ENCODE results near the gene FBXL17. TPM values are rescaled to one million over a fixed set of nuclear protein-coding genes. Genes with fewer than 3 reads are reported as not detected.
"Not testable (repeated sequence)": the region's sequence is repeated elsewhere in the genome, so short reads cannot be mapped to it uniquely, and the experiment has no call there.

Gene FBXL17
- total RNA-seq, 1 donor from 2014 or later = 24.3 TPM

GRCh38 chr5:108312258-108312657 lies 69.6 kb downstream of the FBXL17 start:
- DNase-seq (ENCODE audit: low spot score) = no peak

GRCh38 chr5:108311682-108312081 lies 70.2 kb downstream of the FBXL17 start:
- no peak for DNase-seq (ENCODE audit: low spot score)

DNA sequence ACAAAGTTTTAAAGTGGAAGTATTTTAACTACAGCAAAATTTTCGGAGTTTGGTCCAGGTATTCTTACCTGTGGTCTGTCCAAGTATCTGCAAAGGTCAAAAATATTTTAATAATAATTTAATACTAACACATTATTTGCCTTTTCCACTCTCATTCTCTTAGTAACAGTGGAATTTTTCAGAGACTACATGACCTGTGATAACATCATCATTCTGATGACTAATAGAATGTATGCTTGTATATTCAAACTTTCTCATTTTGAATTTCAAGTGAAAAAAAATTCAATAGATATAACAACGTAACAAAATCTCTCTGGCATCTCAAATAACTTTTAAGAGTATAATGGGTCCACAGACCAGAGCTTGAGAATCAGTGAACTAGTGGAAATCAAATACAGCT lies 78.3 kb downstream of the FBXL17 start:
- DNase-seq (ENCODE audit: low spot score) = no peak

- no peak for DNase-seq (ENCODE audit: low spot score)
Measured at GRCh38 chr5:108303086-108303485, 78.8 kb downstream of the FBXL17 start.

- DNase-seq (ENCODE audit: low spot score) = no peak
Measured at GRCh38 chr5:108297042-108297601, 84.8 kb downstream of the FBXL17 start.

DNA sequence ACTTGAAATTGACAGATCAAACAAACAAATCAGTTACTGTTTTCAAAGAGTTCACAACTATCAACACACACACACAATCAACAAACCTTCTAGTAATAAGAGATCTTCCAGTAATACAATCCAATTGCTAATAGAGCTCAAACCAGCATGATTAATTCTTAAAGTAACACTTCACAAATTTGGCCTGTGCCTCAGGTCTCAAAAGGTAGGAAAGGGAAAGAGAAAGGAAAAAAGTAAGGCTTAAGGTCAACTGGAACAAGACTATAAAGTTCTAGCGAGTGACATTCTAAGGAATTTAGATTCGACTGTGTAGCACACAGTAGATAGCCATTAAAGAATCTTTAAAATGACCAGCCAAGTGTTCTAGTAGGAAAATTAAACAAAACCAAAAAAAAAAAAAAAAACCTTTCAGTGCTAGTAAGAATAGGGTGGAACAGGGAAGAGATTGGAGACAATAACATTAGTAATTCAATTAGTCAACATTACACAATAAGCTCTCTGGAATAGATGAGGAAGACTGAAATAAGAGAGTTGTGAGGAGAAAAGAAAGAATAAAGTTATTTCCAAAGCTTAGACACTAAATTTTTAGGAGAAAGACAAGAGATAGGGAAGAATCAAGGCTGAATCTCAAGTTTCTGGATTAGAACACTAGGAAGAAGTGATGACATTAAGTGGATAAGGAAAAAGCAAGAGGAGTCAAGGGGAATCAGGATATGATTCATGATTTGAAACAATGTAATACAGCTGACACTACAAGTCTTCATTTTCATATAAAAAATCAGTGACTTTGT lies 86.1 kb downstream of the FBXL17 start:
- DNase-seq (ENCODE audit: low spot score) = no peak

GRCh38 chr5:108280960-108281569 lies 100.8 kb downstream of the FBXL17 start:
- no peak for DNase-seq (ENCODE audit: low spot score)

GRCh38 chr5:108280248-108280647 lies 101.7 kb downstream of the FBXL17 start:
- DNase-seq (ENCODE audit: low spot score) = no peak

DNA sequence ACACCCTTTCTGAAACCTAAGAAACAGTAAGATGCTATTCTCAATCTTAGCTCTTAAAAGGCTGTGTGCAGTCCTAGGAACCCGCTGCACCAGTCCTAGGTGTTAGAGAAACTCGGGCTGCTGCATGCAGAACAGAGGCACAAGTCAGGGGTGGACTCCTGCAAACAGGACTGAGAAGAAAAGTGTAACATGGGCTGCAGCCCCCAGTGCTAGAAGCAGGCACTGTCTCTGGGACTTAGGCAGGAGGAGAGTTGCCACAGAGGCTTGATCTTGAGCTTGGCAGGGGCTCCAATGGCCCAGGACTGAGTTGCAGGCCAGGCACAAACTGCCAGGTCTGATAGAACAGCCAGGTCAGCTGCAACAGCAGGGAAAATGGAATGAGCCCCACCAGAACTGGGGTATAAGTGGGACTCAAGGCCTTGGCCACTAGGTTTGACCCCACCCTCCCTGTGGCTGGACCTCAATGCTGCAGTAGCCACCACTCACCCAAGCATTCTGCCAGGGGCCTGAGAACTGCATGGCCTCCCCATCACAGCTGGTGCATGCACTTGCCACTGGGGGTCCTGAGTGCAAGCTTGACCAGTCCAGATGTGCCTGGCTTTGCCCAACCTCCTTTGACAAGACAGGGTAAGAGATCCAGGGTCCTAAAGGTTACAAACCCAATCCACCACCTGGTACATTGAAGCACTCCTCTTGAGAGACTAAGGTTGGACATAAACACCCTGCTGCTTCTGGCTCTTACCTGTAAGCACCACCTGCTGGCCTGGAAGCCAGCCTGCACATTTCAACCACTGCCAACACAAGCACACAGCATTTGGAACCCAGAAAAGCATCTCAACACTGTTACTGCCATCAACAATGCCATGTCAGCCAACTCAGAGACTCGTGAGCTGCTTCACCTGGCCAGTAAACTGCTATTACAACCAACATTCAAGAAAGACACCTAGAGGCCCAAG lies 103.3 kb downstream of the FBXL17 start:
- DNase-seq (ENCODE audit: low spot score) = no peak

DNA sequence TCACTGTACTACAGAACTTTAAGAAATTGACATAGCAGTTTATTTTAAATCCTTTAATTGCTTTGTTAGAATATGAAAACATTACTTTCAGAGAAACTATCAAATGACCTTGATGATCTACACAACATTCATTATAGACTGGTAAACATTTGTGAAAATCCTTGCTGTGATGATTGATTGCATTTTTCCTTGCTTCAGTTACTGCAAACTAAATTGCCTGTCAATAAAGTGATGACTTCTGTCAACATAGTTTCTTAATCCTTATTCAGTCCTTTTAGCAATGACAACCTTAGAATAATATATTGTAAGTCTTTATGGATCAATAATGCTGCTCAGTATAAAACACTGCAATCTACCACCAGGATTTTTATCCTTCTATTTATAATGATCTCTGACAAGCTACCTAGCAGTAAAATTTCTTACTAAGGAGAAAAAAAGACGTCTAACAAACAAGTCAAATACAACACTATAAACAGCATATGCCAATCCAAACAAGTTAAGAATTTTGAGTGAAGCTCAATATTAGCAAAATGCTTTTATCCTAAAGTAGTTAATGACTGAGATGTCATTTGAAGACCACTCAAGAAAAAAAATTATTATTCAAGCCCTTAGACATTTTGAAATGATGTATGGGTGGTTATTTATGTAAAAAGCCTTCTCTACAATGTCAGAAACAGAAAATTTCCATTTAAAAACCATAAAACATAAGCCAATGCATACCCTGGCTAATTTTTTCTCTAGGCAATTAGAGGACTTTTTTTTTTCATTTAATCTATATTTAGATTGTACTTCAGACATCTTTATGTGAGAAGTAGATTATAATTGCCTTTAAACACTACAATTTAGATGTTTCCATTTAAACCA lies 105.5 kb downstream of the FBXL17 start:
- no peak for DNase-seq (ENCODE audit: low spot score)

- DNase-seq (ENCODE audit: low spot score) = not testable (repeated sequence)
Measured at GRCh38 chr5:108274080-108274479, 107.8 kb downstream of the FBXL17 start.

GRCh38 chr5:108271127-108271526 lies 110.8 kb downstream of the FBXL17 start:
- no peak for DNase-seq (ENCODE audit: low spot score)

DNA sequence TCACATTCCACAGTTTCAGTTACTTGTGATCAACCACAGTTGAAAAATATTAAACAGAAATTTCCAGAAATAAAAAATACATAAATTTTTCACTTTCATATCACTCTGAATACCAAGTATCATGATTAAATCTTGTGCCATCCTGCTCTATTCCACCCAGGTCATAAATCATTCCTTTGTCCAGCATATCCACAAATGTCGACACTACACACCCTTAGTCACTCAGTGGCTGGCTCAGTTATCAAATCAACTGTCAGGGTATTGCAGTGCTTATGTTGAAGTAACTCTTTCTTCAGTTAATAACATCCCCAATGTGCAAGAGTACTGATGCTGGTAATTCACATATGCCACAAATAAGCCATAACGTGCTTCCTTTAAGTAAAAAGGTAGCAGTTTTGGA lies 115.7 kb downstream of the FBXL17 start:
- no peak for DNase-seq (ENCODE audit: low spot score)

GRCh38 chr5:108264533-108264932 lies 117.4 kb downstream of the FBXL17 start:
- DNase-seq (ENCODE audit: low spot score) = no peak

DNA sequence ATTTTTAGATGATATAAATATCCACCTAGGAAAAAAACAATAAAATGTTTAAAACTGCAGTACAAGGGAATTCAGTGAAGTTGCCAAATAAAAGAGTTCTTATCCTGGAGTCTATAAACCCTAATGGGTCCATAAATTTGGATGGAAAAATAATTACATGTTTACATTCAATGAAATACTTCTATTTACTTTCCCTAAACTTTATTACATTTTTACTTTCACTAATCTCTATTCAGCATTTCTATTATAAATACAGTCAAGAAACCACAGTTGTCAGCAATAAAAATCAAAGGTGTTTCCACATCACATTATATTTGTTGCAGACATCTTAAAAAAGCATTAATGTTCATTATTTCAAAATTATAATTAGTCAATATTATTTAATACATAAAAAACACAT lies 118.6 kb downstream of the FBXL17 start:
- DNase-seq (ENCODE audit: low spot score) = no peak

GRCh38 chr5:108260858-108261170 lies 121.1 kb downstream of the FBXL17 start:
- DNase-seq (ENCODE audit: low spot score) = no peak

GRCh38 chr5:108260117-108260857 lies 121.6 kb downstream of the FBXL17 start:
- DNase-seq (ENCODE audit: low spot score) = no peak

DNA sequence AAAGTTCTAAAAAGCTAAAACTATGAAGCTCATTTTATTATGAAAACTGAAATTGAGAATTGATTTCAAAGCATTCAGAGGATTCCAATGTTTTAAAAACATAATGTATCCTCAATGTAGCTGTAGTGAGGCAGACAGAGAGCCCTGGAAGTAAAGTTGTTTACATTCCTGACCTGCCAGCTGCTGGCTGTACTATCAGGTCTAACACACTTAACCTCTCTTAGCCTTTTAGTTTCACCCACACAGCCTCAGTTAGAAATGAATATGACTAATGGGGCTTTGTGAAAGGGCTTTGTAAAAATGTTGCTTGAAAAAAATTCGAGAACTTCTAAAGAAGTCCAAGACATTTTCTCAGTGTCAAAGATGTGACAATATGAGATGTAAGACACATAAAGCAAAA lies 122.6 kb downstream of the FBXL17 start:
- no peak for DNase-seq (ENCODE audit: low spot score)

GRCh38 chr5:108257996-108258395 lies 123.9 kb downstream of the FBXL17 start:
- no peak for DNase-seq (ENCODE audit: low spot score)

DNA sequence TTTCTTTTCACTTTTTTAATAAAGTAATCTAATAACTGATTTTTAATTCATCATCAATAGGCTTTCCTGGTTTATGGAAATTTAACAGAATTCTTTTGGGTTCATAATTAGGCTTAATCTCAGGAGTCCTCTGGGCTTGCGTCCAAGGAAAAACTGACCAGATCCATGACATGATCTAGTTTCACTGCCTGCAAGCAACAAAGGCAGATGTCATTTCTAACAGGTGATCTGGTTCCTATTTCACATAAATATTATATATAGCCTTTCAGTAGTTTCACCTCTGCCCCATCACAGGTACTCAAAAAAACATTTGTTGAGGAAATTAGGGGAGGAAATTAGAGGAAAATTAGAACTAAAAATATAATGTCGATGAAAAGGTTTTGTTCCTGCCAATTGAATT lies 126.4 kb downstream of the FBXL17 start:
- DNase-seq (ENCODE audit: low spot score) = no peak

Measured in mesenteric fat pad (tissue), 1 donor.